Measurements from ENCODE around the gene METTL25B. TPM values are rescaled to one million over a fixed set of nuclear protein-coding genes. Genes with fewer than 3 reads are reported as not detected.

METTL25B gene
- total and polyA plus RNA-seq, 2 of the 4 experiments (the other 2 are of a cell fraction): 2.3 to 10.1 TPM

DNA sequence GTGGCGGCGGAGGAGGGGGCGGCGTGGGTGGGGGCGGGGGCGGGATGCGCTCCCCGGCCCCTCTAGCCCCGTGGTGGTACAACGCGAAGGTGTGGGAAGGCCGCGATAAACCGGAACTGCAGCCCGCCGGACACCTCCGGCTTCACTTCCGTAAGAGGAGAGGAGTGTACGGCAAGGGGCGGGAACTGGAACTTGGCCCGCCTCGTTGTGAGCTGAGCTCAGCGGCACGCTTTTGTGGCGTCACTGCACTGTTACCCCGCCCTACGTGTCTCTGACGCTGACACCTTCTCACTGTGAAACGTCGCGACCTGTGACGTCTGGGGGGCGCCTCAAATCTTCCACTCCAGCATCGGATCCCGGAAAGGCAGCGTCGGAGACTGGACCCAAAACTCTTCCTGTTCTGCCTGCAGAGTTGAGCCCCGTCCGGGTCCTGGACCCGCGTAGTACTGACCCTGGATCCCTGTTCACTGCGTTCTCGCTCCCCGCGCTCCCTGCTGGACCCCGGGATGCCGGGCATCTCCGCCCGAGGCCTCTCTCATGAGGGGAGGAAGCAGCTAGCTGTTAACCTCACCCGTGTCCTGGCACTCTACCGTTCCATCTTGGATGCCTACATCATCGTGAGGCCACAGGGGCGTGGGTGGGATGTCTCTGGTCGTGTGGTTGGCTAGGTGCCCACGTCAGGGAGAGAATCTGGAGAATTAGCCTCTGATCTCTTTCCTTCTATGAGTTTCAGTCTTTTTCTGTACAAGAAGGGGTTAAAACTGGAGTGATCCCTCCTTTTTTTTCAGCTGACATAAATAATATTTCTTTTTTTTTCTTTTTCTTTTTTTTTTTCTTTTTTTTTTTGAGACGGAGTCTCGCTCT is 562 bp downstream of the METTL25B start, which contains the start of gene ISG20L2 (continued):
- TF ChIP-seq NFE2L2 (IDR thresholded peaks at IDR 0.05; ENCODE audit: low read depth, low read length) (0 out of 2 replicates have a peak, but pooled peaks have one; percentile 4), RCOR1 (IDR thresholded peaks at IDR 0.05; ENCODE audit: insufficient replicate concordance, low read length) (no peak), RFX5 (IDR thresholded peaks at IDR 0.05; ENCODE audit: low read depth, low read length) (no peak)

- peaks cover 5% of the 10 kb centered on the region for H3K9me1 ChIP-seq (ENCODE audit: insufficient read depth, low read length)
- H2BK5ac ChIP-seq (ENCODE audit: low read depth, low read length, poor library complexity, severe bottlenecking): no peak overlapping the region
- in situ Hi-C loops (cut with MboI; ENCODE audit: low sequenced_read_pairs) (no loop called here), intact Hi-C loops (cut with micrococcal nuclease) (no loop called here), dilution Hi-C loops (cut with HindIII; ENCODE audit: low sequenced_read_pairs, unreplicated experiment) (no loop called here)
- H4K91ac ChIP-seq (ENCODE audit: insufficient read depth, low read depth, low read length): no peak overlapping the region
- H3K27ac ChIP-seq (ENCODE audit: insufficient read depth, low read length): no peak overlapping the region
- no peaks in the 10 kb centered on the region for H3K9me3 ChIP-seq (ENCODE audit: control insufficient read depth, insufficient read depth, low read length)
- H2BK15ac ChIP-seq (ENCODE audit: low read depth, low read length): no peak overlapping the region
- no peak overlapping the region for H4K8ac ChIP-seq (ENCODE audit: low read depth in 2 of 2, low read length in 2 of 2)
- H3K27me3 ChIP-seq (ENCODE audit: control insufficient read depth, insufficient read depth, low read length): no peaks in the 10 kb centered on the region
- no peak overlapping the region for H4K5ac ChIP-seq (ENCODE audit: low read depth, low read length)
- no TSS peak for BruUV-seq (replicated peaks)
- peaks cover 32% of the 10 kb centered on the region for H3K36me3 ChIP-seq (ENCODE audit: control insufficient read depth, insufficient read depth, low read length)
- no peak overlapping the region for H2AK9ac ChIP-seq (replicated peaks; ENCODE audit: low read depth, low read length, poor library complexity)
- H4K20me1 ChIP-seq (ENCODE audit: insufficient read depth, low read length): no peaks in the 10 kb centered on the region
- H3K79me1 ChIP-seq (ENCODE audit: low read depth in 1 of 2, low read length in 2 of 2): peaks cover 8 to 25% of the 10 kb centered on the region in 2 experiments
- 95% methylated on average over 6 of the region's 20 CpGs; no CpG with 5 or more reads in 1 of the 2 experiments for WGBS, 2 experiments (ENCODE audit: extremely low coverage in 2 of 2, insufficient read length in 1 of 2)
- H3K4me1 ChIP-seq (ENCODE audit: control insufficient read depth, insufficient read depth, low read length): no peaks in the 10 kb centered on the region
- CTCF ChIA-PET: interaction anchor here (1.7 kb wide), 1 partner anchor 56 kb away, joined by 3 read pairs; no protein-coding TSS in a partner anchor
- no peak overlapping the region for H2BK20ac ChIP-seq (ENCODE audit: low read depth, low read length)
- no peak for TF ChIP-seq MAFK (IDR thresholded peaks at IDR 0.05; ENCODE audit: low read depth, low read length)
- no peak for TF ChIP-seq BHLHE40 (IDR thresholded peaks at IDR 0.05; ENCODE audit: low read depth, low read length)
- no peak for TF ChIP-seq MXI1 (IDR thresholded peaks at IDR 0.05; ENCODE audit: borderline replicate concordance, low read depth, low read length)
- TF ChIP-seq FOS (IDR thresholded peaks at IDR 0.05; ENCODE audit: low read depth, low read length): no peak
- TF ChIP-seq NFE2L2 (IDR thresholded peaks at IDR 0.05; ENCODE audit: low read depth, low read length): no peak
- TF ChIP-seq, protein P1, sequence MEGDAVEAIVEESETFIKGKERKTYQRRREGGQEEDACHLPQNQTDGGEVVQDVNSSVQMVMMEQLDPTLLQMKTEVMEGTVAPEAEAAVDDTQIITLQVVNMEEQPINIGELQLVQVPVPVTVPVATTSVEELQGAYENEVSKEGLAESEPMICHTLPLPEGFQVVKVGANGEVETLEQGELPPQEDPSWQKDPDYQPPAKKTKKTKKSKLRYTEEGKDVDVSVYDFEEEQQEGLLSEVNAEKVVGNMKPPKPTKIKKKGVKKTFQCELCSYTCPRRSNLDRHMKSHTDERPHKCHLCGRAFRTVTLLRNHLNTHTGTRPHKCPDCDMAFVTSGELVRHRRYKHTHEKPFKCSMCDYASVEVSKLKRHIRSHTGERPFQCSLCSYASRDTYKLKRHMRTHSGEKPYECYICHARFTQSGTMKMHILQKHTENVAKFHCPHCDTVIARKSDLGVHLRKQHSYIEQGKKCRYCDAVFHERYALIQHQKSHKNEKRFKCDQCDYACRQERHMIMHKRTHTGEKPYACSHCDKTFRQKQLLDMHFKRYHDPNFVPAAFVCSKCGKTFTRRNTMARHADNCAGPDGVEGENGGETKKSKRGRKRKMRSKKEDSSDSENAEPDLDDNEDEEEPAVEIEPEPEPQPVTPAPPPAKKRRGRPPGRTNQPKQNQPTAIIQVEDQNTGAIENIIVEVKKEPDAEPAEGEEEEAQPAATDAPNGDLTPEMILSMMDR (conservative IDR thresholded peaks at IDR 0.05; ENCODE audit: low read depth, low read length): no peak
- TF ChIP-seq RAD21 (IDR thresholded peaks at IDR 0.05; ENCODE audit: low read length): no peak
- no peak overlapping the region for H3K14ac ChIP-seq (replicated peaks; ENCODE audit: low read depth, low read length)
- H3K9ac ChIP-seq (ENCODE audit: low read depth, low read length): no peak overlapping the region
- no peak overlapping the region for H3K23ac ChIP-seq (ENCODE audit: low read depth, low read length)
- no peak for DNase-seq
- H2AFZ ChIP-seq (replicated peaks; ENCODE audit: low read length, poor library complexity): no peak overlapping the region
- H3K56ac ChIP-seq (ENCODE audit: extremely low read depth, insufficient read depth, low read length): no peak overlapping the region
- no peak overlapping the region for H3K4me3 ChIP-seq (ENCODE audit: insufficient read depth, low read depth, low read length)
- H3K18ac ChIP-seq (ENCODE audit: low read depth, low read length): no peak overlapping the region
- no peak overlapping the region for H3K4me2 ChIP-seq (ENCODE audit: low read depth, low read length)
- H2AK5ac ChIP-seq (ENCODE audit: low read depth, low read length): no peak overlapping the region
- H2BK120ac ChIP-seq (ENCODE audit: low read depth, low read length): no peak overlapping the region
- no peak overlapping the region for H3K4ac ChIP-seq (ENCODE audit: low read depth, low read length)
- POLR2A ChIA-PET (ENCODE audit: unreplicated experiment): no interaction called here
- no peak for ATAC-seq (ENCODE audit: low read depth)
These were observed 5.8 kb downstream of the METTL25B start for GRCh38 chr1:156733989-156734584.

All from IMR-90 (cell line).